Caco-2 (cell line): Measurements from ENCODE around the gene RSU1. TPM values are rescaled to one million over a fixed set of nuclear protein-coding genes. Genes with fewer than 3 reads are reported as not detected.

ENCODE experiments used
- BruUV-seq: library from RNA; stranded (reverse); fragments of 400-500 nt; replicated peaks from 2 replicates; lab custom pipeline; 2021; lab: Mats Ljungman, UMichigan
- CTCF ChIA-PET: fragments of 300-600 bp; sonication (Branson Sonifier 250); formaldehyde crosslinking; loops from one replicate; lab custom pipeline; 2022; ENCODE audit warnings: antibody characterized with exemption; lab: Charles Lee
- POLR2A ChIA-PET: fragments of 300-600 bp; sonication (Branson Sonifier 250); formaldehyde crosslinking; loops from one replicate; lab custom pipeline; 2022; ENCODE audit warnings: antibody characterized with exemption; lab: Charles Lee
- DNase-seq, 2 experiments: peaks; one replicate each; pipeline versions ENCODE4 v3.0.0 to v3.0.0-alpha.2; 2020 to 2022
- H3K27me3 ChIP-seq: replicated peaks from 2 replicates; pipeline ENCODE4 v1.6.0; 2011; ENCODE audit warnings: low read length; ENCODE audit not compliant: control insufficient read depth, insufficient read depth
- H3K36me3 ChIP-seq: 2 replicates; pipeline ENCODE4 v1.5.1; 2011; ENCODE audit warnings: low read length; ENCODE audit not compliant: control insufficient read depth, insufficient read depth
- H3K4me1 ChIP-seq: fragments of 250-450 bp; sonication (Bioruptor Pico); 2 replicates; pipeline ENCODE4 v1.5.1; 2020; ENCODE audit warnings: mild to moderate bottlenecking
- H3K4me3 ChIP-seq: 2 replicates; pipeline ENCODE4 v1.5.1; 2011; ENCODE audit warnings: low read depth, mild to moderate bottlenecking, control low read depth, low read length
- H3K9me3 ChIP-seq: fragments of 250-450 bp; sonication (Bioruptor Pico); 2 replicates; pipeline ENCODE4 v1.5.1; 2020; ENCODE audit warnings: mild to moderate bottlenecking, moderate library complexity
- H3K27ac Mint-ChIP-seq: one replicate; pipeline ENCODE4 v1.8.0; 2022; ENCODE audit warnings: mixed read lengths; ENCODE audit not compliant: unreplicated experiment
- H3K27me3 Mint-ChIP-seq: one replicate; pipeline ENCODE4 v1.8.0; 2022; ENCODE audit warnings: mixed read lengths; ENCODE audit not compliant: insufficient read depth, unreplicated experiment
- H3K36me3 Mint-ChIP-seq: one replicate; pipeline ENCODE4 v1.8.0; 2022; ENCODE audit warnings: mild to moderate bottlenecking, mixed read lengths; ENCODE audit not compliant: insufficient read depth, unreplicated experiment
- H3K4me1 Mint-ChIP-seq: one replicate; pipeline ENCODE4 v1.8.0; 2022; ENCODE audit warnings: low read depth, mixed read lengths; ENCODE audit not compliant: unreplicated experiment
- H3K4me3 Mint-ChIP-seq: one replicate; pipeline ENCODE4 v1.8.0; 2022; ENCODE audit warnings: mild to moderate bottlenecking, moderate library complexity, mixed read lengths; ENCODE audit not compliant: unreplicated experiment
- H3K9me3 Mint-ChIP-seq: one replicate; pipeline ENCODE4 v1.8.0; 2022; ENCODE audit warnings: mixed read lengths; ENCODE audit not compliant: unreplicated experiment
- intact Hi-C: fragments of 100-400 bp; cut with micrococcal nuclease; formaldehyde crosslinking; loops from one replicate; pipeline ENCODE4 v1.10.0; 2022; ENCODE audit not compliant: unreplicated experiment
- total RNA-seq: library from RNA; stranded (reverse); gene quantifications from 2 replicates; pipeline ENCODE4 v1.2.3, GENCODE V29; 2022
- TF ChIP-seq, protein P1 (sequence below), 2 experiments: fragments of 200-600 bp in 1 of 2; IDR thresholded peaks; 1 replicate in 1 of 2; 2 replicates in 1 of 2; pipeline versions ENCODE4 v1.5.1 to v1.8.0; 2011 to 2022; ENCODE audit warnings: antibody characterized with exemption in 1 of 2, control low read depth in 1 of 2, inconsistent platforms in 1 of 2, low read depth in 1 of 2, low read length in 1 of 2, mild to moderate bottlenecking in 1 of 2, moderate library complexity in 1 of 2; ENCODE audit not compliant: insufficient read depth in 1 of 2, severe bottlenecking in 1 of 2, unreplicated experiment in 1 of 2

Gene RSU1
- total RNA-seq, 1 experiment from 2014 or later, result 62.0 TPM

DNA sequence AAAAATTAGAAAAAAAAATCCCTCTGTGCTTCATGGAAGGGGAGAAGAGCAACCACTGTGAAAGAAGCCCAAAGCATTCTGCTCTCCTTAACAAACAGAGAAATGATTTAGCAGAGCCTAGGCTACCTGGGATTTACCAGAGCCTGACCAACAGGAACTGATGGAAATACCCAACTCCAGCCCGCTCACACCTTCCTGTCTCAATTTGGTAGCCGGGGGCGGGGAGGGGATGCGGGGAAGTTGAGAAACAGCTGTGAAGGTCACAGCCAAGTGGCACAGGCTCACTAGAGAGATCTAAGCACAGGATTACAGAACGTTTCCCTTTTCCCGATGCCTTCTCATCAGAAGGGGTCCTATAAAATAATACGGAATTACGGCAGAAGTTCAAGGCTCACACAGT, 17.6 kb downstream of the RSU1 start:
- Histone ChIP-seq H3K27me3 (no peaks in the 10 kb centered on the region), H3K36me3 (no peaks in the 10 kb centered on the region), H3K4me3 (no peak overlapping the region), H3K4me1 (no peaks in the 10 kb centered on the region), H3K9me3 (no peaks in the 10 kb centered on the region)
- no peak overlapping the region for H3K27ac Mint-ChIP-seq
- CTCF ChIA-PET, result no interaction called here
- intact Hi-C loops, result no loop called here
- DNase-seq, result no peak
- TF ChIP-seq, protein P1, sequence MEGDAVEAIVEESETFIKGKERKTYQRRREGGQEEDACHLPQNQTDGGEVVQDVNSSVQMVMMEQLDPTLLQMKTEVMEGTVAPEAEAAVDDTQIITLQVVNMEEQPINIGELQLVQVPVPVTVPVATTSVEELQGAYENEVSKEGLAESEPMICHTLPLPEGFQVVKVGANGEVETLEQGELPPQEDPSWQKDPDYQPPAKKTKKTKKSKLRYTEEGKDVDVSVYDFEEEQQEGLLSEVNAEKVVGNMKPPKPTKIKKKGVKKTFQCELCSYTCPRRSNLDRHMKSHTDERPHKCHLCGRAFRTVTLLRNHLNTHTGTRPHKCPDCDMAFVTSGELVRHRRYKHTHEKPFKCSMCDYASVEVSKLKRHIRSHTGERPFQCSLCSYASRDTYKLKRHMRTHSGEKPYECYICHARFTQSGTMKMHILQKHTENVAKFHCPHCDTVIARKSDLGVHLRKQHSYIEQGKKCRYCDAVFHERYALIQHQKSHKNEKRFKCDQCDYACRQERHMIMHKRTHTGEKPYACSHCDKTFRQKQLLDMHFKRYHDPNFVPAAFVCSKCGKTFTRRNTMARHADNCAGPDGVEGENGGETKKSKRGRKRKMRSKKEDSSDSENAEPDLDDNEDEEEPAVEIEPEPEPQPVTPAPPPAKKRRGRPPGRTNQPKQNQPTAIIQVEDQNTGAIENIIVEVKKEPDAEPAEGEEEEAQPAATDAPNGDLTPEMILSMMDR (IDR thresholded peaks at IDR 0.05; ENCODE audit: insufficient read depth in 1 of 2, low read depth in 1 of 2, low read length in 1 of 2, severe bottlenecking in 1 of 2, unreplicated experiment in 1 of 2), result no peak
- no peak overlapping the region for H3K4me3 Mint-ChIP-seq
- no peaks in the 10 kb centered on the region for H3K9me3 Mint-ChIP-seq
- BruUV-seq, result no TSS peak
- H3K4me1 Mint-ChIP-seq, result no peaks in the 10 kb centered on the region
- no peaks in the 10 kb centered on the region for H3K36me3 Mint-ChIP-seq
- POLR2A ChIA-PET, result interaction anchor here (0.7 kb wide), 1 partner anchor 39 kb away, joined by 4 read pairs; no protein-coding TSS in a partner anchor
- H3K27me3 Mint-ChIP-seq, result no peaks in the 10 kb centered on the region

DNA sequence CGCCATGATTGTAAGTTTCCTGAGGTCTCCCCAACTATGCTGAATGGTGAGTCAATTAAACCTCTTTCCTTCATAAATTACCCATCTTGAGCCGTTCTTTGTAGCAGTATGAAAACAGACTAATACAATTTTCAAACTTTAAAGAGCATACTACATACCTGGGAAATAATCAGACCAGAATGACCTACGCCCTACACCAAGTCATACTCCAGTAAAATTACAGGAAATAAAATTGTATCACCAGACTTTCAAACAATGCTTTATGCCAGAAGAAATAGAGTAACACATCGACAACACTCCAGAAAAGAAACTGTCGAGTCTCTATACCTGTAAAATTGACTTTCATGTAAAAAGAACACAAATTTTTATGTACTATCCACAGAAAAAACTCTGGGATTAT, 18.7 kb downstream of the RSU1 start:
- intact Hi-C loops, result no loop called here
- no peak for DNase-seq
- Mint-ChIP-seq H3K27ac (no peak overlapping the region), H3K4me1 (no peaks in the 10 kb centered on the region), H3K27me3 (no peaks in the 10 kb centered on the region), H3K36me3 (no peaks in the 10 kb centered on the region), H3K4me3 (no peak overlapping the region), H3K9me3 (no peaks in the 10 kb centered on the region)
- ChIA-PET POLR2A (no interaction called here), CTCF (no interaction called here)
- TF ChIP-seq, protein P1 (IDR thresholded peaks at IDR 0.05; ENCODE audit: insufficient read depth in 1 of 2, low read depth in 1 of 2, low read length in 1 of 2, severe bottlenecking in 1 of 2, unreplicated experiment in 1 of 2), result no peak
- no peaks in the 10 kb centered on the region for H3K27me3 ChIP-seq
- no peaks in the 10 kb centered on the region for H3K4me1 ChIP-seq
- H3K4me3 ChIP-seq, result no peak overlapping the region
- no TSS peak for BruUV-seq
- H3K9me3 ChIP-seq, result no peaks in the 10 kb centered on the region
- 0 out of 2 replicates have a peak, but pooled peaks cover 1% of the 10 kb centered on the region for H3K36me3 ChIP-seq

DNA sequence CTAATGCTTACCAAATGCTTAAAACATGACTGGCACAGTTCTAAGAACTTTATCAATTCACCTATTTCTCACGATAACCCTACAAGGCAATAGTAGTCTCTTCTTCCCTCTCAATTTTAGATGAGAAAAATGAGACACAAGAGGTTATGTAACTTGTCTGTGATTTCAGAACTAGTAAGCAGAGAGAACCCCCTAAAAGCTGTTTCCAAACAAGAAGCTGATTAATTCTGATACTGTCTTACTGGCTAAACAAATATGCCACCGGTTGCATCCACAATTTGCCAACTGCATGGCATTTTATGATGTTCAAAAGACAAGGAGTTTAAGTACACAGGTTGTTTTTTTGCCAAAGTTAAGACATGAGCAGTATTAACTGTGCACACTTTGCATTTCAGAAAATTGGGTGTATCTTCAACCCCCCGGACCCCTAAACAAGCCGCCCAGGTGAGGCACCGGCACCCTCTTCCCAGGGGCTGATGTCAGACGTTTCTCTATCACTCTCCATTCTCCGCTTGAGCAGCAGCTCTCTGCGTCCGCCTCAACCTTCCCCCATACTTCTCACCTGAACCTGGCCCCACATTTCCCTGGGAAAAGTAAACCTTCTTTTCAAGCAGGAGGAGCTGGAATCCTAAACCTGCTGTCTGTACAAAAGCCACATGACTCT, 21.7 kb downstream of the RSU1 start:
- no peaks in the 10 kb centered on the region for H3K36me3 Mint-ChIP-seq
- H3K4me1 Mint-ChIP-seq, result no peaks in the 10 kb centered on the region
- H3K27me3 Mint-ChIP-seq, result no peaks in the 10 kb centered on the region
- H3K27ac Mint-ChIP-seq, result no peak overlapping the region
- no peaks in the 10 kb centered on the region for H3K9me3 Mint-ChIP-seq
- no peaks in the 10 kb centered on the region for H3K27me3 ChIP-seq
- 0 out of 2 replicates have a peak, but pooled peaks cover 1% of the 10 kb centered on the region for H3K36me3 ChIP-seq
- TF ChIP-seq, protein P1 (IDR thresholded peaks at IDR 0.05; ENCODE audit: insufficient read depth in 1 of 2, low read depth in 1 of 2, low read length in 1 of 2, severe bottlenecking in 1 of 2, unreplicated experiment in 1 of 2), result no peak
- no peaks in the 10 kb centered on the region for H3K4me1 ChIP-seq
- intact Hi-C loops, result no loop called here
- no TSS peak for BruUV-seq
- no peak for DNase-seq
- ChIA-PET CTCF (no interaction called here), POLR2A (no interaction called here)
- no peaks in the 10 kb centered on the region for H3K9me3 ChIP-seq
- H3K4me3 Mint-ChIP-seq, result no peak overlapping the region
- H3K4me3 ChIP-seq, result no peak overlapping the region
